Ishikawa (cell line): ENCODE measurements around the gene LPP.

ENCODE experiments used
- CEBPB ChIP-seq: IDR thresholded peaks from 2 replicates; pipeline ENCODE4 v1.6.1; 2012
- CREB1 ChIP-seq: IDR thresholded peaks from 2 replicates; pipeline ENCODE4 v1.6.1; 2012; ENCODE audit warnings: low read depth
- EGR1 ChIP-seq: IDR thresholded peaks from 2 replicates; pipeline ENCODE4 v1.6.1; 2012
- EP300 ChIP-seq: IDR thresholded peaks from 2 replicates; pipeline ENCODE4 v1.6.1; 2012; ENCODE audit warnings: borderline replicate concordance
- FOXM1 ChIP-seq: IDR thresholded peaks from 2 replicates; pipeline ENCODE4 v1.6.1; 2012; ENCODE audit warnings: low read depth, borderline replicate concordance
- NFIC ChIP-seq: IDR thresholded peaks from 2 replicates; pipeline ENCODE4 v1.6.1; 2012
- RAD21 ChIP-seq: IDR thresholded peaks from 2 replicates; pipeline ENCODE4 v1.6.1; 2012; ENCODE audit warnings: low read depth
- TAF1 ChIP-seq: IDR thresholded peaks from 2 replicates; pipeline ENCODE4 v1.6.1; 2012; ENCODE audit warnings: low read depth, mild to moderate bottlenecking
- TCF12 ChIP-seq: IDR thresholded peaks from 2 replicates; pipeline ENCODE4 v1.6.1; 2012; ENCODE audit warnings: low read depth
- TEAD4 ChIP-seq: IDR thresholded peaks from 2 replicates; pipeline ENCODE4 v1.6.1; 2012
- YY1 ChIP-seq: IDR thresholded peaks from 2 replicates; pipeline ENCODE4 v1.6.1; 2012; ENCODE audit warnings: low read depth
- ZBTB7A ChIP-seq: IDR thresholded peaks from 2 replicates; pipeline ENCODE4 v1.6.1; 2012; ENCODE audit warnings: low read depth
- TF ChIP-seq, protein P1 (sequence below): IDR thresholded peaks from 2 replicates; pipeline ENCODE4 v1.6.1; 2012
- TF ChIP-seq, protein P2 (sequence below): IDR thresholded peaks from 2 replicates; pipeline ENCODE4 v1.6.1; 2012
- TF ChIP-seq, protein P3 (sequence below): IDR thresholded peaks from 2 replicates; pipeline ENCODE4 v1.6.1; 2012; ENCODE audit warnings: low read depth, mild to moderate bottlenecking

The LPP gene

DNA sequence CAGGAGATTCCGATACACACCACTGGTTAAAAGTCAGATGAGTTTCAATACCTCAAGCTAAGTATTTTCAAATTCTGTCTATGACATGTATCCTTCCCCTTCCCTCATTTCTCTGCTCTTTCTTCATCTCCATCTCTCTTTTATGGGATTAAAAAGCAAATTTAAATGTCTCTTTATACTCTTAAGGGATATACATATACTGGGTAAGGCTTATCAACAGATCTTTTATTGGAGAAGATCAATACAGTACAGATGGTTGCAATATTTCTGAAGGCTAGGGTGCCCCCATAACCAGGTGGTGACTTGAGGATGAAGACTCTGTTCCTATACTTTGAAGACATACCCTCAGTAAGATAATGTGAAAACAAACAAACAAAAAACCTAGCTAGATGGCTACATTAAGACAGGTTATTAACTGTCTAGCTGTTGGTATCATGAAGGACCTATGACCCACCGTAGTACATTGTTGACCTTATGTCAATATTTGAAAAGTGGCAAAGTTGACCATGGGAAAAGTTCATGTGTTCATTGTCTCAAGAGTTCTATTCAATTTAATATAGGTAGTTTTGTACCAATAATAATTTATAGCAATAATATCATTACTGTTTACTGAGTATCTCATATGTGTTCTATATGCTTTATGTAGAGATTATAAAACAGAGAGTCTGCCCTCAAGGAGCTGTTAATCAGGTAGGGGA, 319.8 kb downstream of the LPP start:
- no peak for TF ChIP-seq CREB1

DNA sequence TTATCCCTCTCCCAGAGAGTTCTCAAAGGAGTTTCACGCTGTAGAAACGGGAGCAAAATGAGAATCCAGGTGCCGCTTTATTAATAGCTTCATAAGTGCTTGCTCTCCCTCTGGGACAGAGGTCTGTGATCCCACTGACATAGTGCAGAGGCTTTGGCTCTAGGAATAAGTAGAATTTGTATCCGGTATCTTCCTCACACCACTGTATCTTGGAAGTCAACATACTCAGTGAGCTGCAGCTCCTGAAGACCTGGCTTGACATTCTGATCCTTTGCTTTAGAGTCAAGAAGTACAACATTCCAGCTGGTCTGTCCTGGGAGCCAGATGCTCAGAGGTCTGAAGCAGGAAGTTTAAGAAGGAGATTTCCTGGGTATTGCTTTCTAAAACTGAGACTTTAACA, 323.0 kb downstream of the LPP start:
- TF ChIP-seq CREB1: no peak
- TF ChIP-seq TEAD4: no peak
- no peak for TF ChIP-seq ZBTB7A
- TF ChIP-seq CEBPB: no peak
- TF ChIP-seq FOXM1: no peak
- TF ChIP-seq EP300: no peak
- TF ChIP-seq, protein P1, sequence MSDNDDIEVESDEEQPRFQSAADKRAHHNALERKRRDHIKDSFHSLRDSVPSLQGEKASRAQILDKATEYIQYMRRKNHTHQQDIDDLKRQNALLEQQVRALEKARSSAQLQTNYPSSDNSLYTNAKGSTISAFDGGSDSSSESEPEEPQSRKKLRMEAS: no peak
- TF ChIP-seq EGR1: no peak
- no peak for TF ChIP-seq YY1
- no peak for TF ChIP-seq RAD21
- no peak for TF ChIP-seq TAF1
- no peak for TF ChIP-seq NFIC

DNA sequence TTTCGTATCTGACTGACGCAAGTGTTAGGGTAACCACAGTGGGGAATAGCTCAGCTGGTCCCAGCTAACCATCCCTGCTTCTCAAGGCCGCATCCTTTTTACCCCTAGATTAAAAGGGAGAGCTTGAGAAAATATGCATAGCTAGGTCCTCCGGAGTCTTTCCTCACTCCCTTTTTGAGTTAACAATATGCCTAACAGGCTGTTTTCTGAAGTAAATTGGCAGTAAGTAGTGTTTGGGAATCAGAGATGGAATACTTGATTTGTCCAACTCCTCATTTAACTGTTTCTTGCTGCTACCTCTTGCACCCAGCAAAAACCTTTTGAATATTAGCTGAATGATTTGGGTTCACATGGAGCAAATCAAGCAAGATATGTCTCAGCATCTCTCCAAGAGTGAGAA, 326.1 kb downstream of the LPP start:
- no peak for TF ChIP-seq CEBPB
- no peak for TF ChIP-seq EGR1
- TF ChIP-seq TCF12: no peak
- TF ChIP-seq, protein P2, sequence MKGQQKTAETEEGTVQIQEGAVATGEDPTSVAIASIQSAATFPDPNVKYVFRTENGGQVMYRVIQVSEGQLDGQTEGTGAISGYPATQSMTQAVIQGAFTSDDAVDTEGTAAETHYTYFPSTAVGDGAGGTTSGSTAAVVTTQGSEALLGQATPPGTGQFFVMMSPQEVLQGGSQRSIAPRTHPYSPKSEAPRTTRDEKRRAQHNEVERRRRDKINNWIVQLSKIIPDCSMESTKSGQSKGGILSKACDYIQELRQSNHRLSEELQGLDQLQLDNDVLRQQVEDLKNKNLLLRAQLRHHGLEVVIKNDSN: no peak
- TF ChIP-seq ZBTB7A: no peak
- TF ChIP-seq, protein P1: no peak
- TF ChIP-seq YY1: no peak
- TF ChIP-seq TAF1: no peak
- TF ChIP-seq NFIC: no peak
- no peak for TF ChIP-seq RAD21
- no peak for TF ChIP-seq FOXM1
- TF ChIP-seq, protein P3, sequence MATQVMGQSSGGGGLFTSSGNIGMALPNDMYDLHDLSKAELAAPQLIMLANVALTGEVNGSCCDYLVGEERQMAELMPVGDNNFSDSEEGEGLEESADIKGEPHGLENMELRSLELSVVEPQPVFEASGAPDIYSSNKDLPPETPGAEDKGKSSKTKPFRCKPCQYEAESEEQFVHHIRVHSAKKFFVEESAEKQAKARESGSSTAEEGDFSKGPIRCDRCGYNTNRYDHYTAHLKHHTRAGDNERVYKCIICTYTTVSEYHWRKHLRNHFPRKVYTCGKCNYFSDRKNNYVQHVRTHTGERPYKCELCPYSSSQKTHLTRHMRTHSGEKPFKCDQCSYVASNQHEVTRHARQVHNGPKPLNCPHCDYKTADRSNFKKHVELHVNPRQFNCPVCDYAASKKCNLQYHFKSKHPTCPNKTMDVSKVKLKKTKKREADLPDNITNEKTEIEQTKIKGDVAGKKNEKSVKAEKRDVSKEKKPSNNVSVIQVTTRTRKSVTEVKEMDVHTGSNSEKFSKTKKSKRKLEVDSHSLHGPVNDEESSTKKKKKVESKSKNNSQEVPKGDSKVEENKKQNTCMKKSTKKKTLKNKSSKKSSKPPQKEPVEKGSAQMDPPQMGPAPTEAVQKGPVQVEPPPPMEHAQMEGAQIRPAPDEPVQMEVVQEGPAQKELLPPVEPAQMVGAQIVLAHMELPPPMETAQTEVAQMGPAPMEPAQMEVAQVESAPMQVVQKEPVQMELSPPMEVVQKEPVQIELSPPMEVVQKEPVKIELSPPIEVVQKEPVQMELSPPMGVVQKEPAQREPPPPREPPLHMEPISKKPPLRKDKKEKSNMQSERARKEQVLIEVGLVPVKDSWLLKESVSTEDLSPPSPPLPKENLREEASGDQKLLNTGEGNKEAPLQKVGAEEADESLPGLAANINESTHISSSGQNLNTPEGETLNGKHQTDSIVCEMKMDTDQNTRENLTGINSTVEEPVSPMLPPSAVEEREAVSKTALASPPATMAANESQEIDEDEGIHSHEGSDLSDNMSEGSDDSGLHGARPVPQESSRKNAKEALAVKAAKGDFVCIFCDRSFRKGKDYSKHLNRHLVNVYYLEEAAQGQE: no peak
- no peak for TF ChIP-seq EP300
- no peak for TF ChIP-seq CREB1

DNA sequence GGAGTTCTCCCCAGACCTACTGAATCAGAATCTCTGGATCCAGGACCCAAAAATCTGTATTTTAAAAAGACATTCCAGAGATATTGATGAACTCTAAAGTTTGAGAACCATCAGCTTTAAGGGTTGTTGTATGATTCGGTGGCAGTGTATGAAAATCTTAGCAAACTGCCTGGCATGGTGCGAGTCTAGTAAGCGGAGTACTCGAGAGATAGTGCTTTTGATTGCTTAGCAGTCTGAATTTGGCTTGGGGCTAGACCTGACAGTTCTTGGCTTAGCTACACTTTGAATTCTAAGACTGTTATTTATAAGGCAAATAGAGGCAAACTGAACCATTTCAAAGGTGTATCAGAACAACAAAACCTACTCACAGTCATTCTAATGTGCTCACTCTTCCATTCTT, 329.0 kb downstream of the LPP start:
- no peak for TF ChIP-seq EGR1
- no peak for TF ChIP-seq ZBTB7A
- TF ChIP-seq, protein P3: no peak
- TF ChIP-seq, protein P2: no peak

DNA sequence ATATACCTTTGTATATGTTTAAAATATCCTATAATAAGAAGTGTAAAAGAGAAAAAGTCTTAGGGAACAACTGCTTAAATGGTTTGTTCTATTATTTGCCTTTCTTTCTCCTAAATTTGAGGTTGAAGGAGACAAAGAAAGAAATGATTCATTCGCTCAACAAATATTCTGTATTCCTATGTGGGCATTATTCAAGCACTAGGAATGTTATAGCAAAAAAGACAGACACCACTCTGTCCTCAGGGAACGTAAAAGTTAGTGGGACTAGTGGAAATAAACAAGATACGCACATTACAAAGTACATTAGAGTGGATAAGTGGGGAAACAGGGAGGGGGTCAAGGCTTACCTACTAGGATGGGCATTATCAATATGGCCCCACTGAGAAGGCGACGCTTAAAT, 332.2 kb downstream of the LPP start:
- no peak for TF ChIP-seq CEBPB
- no peak for TF ChIP-seq TCF12
- TF ChIP-seq, protein P3: no peak
- no peak for TF ChIP-seq RAD21
- TF ChIP-seq, protein P2: no peak
- no peak for TF ChIP-seq TEAD4
- no peak for TF ChIP-seq CREB1
- TF ChIP-seq TAF1: no peak
- TF ChIP-seq, protein P1: no peak
- no peak for TF ChIP-seq ZBTB7A
- no peak for TF ChIP-seq NFIC
- TF ChIP-seq EP300: no peak
- TF ChIP-seq YY1: no peak
